Stimulated activated CD8-positive, alpha-beta memory T cell treated with anti-CD3 and anti-CD28 coated beads, Interleukin-4, amount 100 ng/mL, for 24 hours (primary cell): ENCODE results near the gene ATN1.
"Not testable (repeated sequence)": the region's sequence is repeated elsewhere in the genome, so short reads cannot be mapped to it uniquely, and the experiment has no call there.

Source experiments
- DNase-seq: peaks from one replicate; pipeline ENCODE4 v3.0.0-alpha.2; 2020; ENCODE audit warnings: low read depth

ATN1 gene

DNA sequence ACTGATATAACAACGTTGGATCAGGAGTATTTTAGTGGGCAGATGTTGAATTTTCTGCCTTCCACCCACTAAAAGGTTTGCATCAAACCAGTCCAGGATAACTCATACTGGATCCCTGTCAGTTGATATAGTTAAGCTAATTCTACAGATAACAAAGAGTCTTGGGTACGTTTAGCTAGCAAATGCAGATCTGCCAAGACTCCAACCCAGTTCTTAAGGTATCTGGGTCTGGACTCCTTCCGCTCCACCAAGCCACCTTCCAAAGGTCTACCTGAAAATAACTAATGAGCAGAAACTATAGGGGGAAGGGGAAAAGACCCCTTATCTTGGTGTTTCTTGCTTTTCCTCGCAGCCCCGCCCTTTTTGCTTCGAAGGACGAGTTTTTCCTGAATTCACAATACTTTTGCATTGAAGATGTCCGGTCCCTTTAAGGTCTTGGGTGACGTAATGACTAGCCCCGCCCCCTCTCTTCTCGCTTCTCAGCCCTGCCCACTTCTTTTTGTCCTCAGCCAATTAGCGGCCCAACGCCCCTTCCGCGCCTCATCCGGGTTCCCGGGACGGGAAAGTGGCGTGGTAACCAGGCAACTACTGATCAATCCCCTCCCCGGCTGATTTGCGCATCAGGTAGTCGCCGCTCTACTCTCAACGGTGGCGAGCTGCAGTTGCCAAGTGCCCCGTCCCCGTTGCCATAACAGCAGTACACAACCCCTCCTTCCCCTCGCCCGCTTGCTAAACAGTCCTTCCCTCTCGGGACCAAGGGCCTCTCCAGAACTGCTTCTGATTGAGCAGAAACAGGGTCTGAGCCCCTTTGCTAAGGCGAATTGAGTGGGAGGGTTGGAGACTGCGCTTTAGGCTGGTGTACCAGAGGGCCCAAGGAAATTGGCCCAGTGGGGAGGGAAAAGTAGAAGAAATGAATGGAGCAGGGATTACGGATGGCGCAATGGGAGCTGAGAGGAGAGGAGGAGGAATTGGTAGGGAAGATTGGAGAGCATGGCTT lies 23.2 kb upstream of the ATN1 start, which contains the start of gene LRRC23:
TSS of gene LRRC23 (plus strand) at position 543 of the 997 bp plus-strand sequence. CDS start 812 bp downstream, outside the sequence.
- DNase-seq = peak; percentile 94

DNA sequence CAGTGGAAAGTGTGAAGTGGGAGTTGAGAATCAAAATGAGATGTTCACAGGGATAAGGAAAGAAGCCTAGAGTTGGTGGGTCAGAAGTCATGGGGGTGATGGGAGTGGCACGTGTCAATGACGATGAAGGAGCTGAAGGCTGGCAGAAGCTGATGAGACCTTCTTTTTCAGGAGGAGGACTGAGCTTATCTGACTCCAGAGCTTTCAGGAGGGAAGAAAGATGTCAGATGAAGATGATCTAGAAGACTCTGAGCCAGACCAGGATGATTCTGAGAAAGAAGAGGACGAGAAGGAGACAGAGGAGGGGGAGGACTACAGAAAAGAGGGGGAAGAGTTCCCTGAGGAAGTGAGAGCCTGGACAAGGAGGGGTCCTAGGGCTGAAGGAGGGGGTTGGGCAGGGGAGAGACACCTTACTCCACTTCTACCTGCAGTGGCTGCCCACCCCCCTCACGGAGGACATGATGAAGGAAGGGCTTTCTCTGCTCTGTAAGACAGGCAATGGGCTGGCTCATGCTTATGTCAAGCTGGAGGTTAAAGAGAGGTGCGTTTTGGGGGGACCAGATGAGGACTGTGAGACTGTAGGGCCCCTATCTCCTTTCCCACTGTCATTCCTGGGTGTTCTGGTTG lies 22.2 kb upstream of the ATN1 start:
- no peak for DNase-seq

DNA sequence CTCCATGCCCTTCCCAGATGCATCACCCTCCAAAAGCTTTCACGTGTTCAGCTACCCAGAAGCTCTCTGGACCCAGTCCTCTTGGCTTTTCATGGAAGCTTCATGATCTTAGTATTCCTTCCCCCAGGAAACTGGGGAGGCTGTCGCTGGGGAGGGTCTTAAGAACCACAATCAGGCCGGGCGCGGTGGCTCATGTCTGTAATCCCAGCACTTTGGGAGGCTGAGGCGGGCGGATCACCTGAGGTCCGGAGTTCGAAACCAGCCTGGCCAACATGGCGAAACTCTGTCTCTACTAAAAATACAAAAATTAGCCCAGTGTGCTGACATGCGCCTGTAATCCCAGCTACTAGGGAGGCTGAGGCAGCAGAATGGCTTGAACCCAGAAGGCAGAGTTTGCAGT lies 19.6 kb upstream of the ATN1 start:
- not testable (repeated sequence) for DNase-seq

DNA sequence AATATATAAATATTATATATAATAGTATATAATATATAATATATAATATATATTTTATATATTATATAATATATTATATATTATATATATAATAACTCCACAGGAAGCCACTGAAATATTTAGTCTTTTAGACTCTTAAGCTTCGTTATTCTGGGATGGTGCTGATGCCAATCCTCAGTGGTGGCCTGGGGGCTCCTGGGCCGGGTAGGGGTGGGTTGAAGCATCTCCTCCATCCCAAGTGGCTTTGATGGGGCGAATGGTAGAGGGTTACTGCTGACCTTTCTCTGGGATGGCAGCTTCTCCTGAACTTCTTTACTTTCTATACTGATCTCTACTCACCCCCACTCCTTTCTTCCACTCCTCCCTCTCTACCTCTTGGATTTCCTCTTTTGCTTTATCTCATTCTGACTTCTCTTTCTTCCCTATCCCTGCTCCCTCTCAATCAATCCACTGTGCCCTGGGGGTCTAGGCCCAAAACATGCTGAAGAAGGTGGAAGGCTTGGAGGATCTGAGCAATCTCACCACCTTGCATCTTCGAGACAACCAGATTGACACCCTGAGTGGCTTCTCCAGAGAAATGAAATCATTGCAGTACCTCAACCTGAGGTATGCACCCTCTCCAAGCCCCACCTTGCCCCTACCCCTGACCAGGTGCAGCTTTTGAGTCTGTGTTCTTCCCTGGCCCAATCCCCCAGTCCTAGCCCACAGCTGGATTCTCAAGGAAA lies 18.2 kb upstream of the ATN1 start:
- no peak for DNase-seq

DNA sequence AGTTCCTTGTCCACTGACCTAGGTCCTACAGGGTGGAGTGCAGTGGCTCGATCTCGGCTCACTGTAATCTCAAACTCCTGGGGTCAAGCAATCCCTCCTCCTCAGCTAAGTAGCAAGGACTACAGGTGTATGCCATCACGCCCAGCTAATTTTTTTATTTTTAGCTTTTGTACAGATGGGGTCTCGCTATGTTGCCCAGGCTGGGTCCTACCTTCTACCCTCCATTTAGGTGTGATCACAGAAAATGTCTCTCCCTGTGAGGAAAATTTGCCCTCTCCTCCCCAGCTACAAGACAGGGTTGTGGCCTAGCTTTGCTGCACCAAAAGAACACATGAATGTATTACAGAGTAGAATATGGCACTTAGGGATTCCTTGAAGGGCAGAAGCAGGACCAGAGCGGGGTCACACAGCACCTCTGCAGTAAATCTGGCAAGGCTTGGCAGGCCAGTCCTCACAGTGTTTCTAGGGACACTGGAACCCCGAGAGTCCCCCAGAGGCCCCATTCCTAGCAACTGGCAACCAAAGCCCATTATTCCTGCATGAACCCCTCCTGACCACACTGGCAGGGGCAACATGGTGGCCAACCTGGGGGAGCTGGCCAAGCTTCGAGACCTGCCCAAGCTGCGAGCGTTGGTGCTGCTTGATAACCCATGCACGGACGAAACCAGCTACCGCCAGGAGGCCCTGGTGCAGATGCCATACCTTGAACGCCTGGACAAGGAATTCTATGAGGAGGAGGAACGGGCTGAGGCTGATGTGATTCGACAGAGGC lies 15.4 kb upstream of the ATN1 start:
- DNase-seq = no peak

DNA sequence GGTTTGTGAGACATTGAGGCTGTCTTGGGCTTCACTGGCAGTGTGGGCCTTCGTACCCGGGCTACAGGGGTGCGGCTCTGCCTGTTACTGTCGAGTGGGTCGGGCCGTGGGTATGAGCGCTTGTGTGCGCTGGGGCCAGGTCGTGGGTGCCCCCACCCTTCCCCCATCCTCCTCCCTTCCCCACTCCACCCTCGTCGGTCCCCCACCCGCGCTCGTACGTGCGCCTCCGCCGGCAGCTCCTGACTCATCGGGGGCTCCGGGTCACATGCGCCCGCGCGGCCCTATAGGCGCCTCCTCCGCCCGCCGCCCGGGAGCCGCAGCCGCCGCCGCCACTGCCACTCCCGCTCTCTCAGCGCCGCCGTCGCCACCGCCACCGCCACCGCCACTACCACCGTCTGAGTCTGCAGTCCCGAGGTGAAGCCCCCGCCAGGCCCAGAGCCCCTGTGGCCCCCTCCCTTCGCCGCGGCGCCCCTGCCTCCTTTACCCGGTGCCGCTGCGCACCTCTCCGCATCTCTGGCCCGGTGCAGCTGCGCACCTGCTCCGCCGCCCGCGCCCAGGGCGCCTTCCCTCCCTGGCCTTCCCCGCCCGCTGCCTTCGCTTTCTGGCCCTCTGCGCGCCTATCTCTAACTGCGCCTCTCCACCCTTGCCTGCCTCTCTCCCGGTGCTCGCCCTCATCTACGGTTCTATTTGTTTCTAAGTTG lies 13.4 kb upstream of the ATN1 start, which contains the start of gene ENO2:
TSS of gene ENO2 (plus strand) at position 335 of the 701 bp plus-strand sequence. CDS start 1,253 bp downstream, outside the sequence.
- peak; percentile 71 for DNase-seq

DNA sequence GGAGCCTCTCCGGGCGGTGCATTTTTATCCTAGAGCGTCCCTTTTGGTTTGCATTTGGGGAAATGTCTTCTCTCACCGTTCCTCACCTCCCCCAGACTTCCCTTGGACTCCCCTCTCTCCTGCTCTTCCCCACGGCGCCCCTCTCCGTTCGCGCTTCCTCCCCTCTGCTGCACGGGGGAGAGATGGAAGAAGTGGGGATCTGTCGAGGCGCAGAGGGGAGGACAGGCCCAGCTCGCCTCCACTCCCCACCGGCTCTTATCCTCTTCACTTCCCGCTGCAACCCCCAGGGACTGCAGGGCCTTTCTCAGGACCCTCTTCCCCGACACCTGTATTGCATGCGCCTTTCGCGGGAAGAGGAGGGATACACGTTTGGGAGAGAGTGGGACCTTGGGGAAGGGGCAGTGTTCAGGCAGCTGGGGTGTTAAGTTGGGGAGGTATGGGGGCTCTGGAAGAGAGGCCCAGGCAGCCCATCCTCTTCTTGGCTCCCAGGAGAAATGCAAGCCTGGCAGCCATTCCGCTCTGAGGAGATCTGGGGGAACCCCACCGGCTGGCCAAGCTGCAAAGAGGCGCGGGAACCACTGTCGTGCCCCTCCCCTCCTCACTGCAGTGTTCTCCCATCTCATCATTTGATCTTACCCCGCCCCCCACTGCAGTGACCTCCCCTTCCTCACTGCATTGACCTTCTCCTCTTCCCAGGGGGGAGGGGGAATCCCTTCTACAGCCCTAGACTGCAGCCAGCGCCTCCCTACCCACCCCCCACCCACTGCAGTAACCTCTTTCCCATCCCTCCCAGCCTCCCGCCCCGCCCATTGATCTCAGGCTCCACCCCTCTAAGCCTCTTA lies 12.6 kb upstream of the ATN1 start:
- no peak for DNase-seq

DNA sequence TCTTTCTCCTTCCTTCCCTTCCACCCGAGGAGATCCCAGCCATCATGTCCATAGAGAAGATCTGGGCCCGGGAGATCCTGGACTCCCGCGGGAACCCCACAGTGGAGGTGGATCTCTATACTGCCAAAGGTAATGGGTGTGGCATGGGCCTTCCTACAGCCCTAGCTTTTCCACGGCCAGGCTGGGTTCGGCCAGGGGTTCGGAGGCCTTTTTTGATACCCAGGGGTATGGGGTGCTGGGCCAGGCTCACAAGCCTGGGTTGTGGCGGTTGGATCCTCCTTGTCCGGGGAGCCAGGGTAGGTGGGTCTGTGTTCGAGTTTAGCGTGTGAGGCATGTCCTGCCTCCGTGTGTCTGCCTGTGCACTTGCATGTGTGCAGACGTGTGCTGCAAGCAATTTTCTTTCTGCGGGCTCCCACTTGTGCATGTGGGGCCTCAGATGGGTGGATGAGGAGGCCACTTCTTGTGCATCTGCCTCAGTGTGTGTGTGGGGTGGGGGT lies 11.9 kb upstream of the ATN1 start:
- no peak for DNase-seq

DNA sequence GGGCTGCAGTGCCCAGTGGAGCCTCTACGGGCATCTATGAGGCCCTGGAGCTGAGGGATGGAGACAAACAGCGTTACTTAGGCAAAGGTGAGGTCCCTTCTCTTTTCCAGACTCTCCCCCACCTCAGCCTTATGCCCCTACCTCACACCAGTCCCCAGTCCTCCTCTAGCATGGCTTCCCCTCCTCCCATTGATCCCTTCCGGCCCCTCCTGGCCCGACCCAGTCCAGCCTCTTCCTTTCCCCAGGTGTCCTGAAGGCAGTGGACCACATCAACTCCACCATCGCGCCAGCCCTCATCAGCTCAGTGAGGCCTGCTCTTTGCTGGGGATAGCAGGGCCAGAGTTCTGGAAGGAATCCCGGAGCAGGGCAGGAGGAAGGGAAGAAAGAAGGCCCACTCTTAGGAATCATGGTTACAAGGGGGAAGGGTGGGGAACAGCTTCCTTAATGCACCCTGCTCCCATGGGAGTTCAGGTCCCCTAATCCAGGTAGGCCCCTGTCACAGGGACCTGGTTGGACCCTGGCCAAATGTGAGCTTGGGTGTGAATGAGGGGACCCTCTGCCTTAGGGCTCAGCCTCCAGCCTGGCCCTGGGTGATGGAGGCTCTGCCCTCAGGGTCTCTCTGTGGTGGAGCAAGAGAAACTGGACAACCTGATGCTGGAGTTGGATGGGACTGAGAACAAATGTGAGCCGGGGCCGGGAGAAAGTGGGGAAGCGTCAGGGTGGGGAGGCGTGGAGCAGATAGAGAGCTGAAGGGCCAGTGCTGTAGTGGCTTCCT lies 11.1 kb upstream of the ATN1 start:
- DNase-seq = no peak

DNA sequence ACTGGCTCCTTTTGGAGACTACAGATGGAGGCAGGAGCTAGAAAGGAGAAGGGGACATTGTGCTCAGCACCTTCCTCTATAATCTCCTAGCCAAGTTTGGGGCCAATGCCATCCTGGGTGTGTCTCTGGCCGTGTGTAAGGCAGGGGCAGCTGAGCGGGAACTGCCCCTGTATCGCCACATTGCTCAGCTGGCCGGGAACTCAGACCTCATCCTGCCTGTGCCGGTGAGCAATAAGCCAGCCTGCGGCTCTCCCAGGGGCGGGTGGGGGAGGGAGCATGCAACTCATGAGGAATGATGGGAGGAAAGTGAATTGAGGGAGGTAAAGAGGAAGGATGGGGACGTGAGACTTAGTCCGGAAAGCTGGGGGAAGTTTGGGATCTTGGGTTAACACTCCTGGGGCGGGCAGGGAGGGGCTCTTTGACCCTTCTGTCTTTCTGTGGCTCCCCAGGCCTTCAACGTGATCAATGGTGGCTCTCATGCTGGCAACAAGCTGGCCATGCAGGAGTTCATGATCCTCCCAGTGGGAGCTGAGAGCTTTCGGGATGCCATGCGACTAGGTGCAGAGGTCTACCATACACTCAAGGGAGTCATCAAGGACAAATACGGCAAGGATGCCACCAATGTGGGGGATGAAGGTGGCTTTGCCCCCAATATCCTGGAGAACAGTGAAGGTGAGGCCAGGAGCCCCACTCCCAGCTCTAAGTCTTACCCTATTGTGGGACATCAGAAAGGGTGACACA lies 10.1 kb upstream of the ATN1 start:
- no peak for DNase-seq

DNA sequence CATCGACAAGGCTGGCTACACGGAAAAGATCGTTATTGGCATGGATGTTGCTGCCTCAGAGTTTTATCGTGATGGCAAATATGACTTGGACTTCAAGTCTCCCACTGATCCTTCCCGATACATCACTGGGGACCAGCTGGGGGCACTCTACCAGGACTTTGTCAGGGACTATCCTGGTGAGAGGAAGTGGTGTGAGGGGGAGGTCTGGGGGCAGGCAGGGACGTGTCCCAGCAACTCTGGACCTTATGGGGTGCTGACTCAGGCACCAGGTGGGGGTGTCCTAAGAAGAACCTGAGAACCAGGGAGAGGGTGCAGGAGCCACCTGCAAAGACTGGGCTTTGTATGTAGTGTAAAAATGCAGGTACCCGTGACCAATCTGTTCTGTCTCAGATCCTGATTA lies 8.2 kb upstream of the ATN1 start:
- no peak for DNase-seq

DNA sequence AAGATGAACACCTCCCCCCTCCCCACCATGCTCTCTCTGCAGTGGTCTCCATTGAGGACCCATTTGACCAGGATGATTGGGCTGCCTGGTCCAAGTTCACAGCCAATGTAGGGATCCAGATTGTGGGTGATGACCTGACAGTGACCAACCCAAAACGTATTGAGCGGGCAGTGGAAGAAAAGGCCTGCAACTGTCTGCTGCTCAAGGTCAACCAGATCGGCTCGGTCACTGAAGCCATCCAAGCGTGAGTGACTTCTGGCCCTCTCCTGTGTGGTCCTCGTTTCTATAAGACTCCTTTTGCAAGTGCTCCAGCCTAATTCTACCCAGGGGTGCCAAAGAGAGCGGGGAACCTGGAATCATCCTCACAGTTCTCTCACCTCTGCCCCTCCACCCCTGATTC lies 6.2 kb upstream of the ATN1 start:
- no peak for DNase-seq

DNA sequence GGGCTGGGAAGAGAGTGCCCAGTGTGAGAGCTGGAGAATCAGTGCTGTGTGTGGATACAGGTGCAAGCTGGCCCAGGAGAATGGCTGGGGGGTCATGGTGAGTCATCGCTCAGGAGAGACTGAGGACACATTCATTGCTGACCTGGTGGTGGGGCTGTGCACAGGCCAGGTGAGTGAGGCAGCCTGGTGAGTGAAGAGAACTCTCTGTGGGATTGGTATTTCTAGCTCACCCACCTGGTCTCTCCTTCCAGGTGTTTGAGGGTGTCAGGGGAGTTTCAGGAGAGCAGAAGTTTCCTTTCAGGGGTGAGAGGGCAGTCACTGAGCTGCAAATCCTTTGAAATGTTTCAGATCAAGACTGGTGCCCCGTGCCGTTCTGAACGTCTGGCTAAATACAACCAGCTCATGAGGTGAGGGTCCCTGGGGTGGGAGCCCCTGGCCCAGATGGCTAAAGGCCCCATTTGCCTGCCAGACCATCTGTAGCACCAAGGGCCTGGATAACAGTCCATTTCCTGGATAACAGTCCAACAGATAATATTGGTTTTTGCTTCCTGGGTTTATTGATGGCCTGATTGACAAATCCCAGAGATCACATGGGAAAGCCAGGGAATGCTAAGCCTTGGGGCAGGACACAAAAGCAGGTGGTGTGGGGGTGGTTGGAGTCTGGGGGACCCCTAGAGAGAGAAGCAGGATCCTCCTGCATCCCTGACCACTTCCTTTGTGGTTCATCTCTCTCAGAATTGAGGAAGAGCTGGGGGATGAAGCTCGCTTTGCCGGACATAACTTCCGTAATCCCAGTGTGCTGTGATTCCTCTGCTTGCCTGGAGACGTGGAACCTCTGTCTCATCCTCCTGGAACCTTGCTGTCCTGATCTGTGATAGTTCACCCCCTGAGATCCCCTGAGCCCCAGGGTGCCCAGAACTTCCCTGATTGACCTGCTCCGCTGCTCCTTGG lies 5.5 kb upstream of the ATN1 start:
- no peak for DNase-seq

DNA sequence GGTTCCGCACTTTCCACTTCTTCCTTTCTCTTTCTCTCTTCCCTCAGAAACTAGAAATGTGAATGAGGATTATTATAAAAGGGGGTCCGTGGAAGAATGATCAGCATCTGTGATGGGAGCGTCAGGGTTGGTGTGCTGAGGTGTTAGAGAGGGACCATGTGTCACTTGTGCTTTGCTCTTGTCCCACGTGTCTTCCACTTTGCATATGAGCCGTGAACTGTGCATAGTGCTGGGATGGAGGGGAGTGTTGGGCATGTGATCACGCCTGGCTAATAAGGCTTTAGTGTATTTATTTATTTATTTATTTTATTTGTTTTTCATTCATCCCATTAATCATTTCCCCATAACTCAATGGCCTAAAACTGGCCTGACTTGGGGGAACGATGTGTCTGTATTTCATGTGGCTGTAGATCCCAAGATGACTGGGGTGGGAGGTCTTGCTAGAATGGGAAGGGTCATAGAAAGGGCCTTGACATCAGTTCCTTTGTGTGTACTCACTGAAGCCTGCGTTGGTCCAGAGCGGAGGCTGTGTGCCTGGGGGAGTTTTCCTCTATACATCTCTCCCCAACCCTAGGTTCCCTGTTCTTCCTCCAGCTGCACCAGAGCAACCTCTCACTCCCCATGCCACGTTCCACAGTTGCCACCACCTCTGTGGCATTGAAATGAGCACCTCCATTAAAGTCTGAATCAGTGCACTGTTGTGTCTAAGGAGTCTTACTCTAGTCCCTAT lies 4.6 kb upstream of the ATN1 start:
- DNase-seq = no peak

DNA sequence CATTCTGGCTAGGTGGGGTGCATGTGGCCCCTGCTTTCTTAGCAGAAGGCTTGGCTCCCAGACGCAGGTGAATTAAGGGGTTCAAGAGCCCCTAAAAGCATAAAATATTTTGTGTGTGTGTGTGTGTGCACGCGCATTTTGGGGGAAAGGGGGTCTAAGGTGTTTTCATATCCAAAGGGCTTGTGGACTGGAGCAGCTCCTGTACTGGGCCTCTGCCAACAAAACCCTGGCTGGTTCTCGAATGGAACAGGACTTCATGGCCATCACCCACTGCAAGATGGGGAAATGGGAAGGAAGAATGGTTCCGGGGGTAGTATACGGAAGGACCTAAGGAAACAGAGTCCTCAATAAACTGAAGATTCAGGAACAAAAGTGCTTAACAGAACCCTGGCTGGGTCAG lies 3.9 kb upstream of the ATN1 start:
- DNase-seq = no peak

DNA sequence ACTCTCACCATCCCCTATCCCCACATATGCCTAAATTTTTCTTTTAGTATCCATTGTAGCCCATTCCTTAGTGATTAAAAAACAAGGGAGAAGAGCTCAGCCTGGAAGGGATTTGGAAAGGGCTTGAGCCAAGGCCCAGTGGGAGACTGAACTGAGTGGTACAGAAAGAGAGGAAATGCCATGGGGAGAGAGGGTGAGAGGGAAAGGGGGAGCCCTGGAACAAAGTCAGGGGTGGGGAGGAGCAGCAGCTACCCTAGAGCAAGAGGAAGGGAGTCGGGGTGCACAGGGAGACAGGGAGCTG lies 2.6 kb upstream of the ATN1 start:
- no peak for DNase-seq
